SKM-1 treated with dmso at 0.1 percent for 144 hours (cell line): ENCODE results near the gene MCM9.

Source experiments
- DNase-seq: peaks from one replicate; lab custom pipeline; 2025; ENCODE audit not compliant: unreplicated experiment; lab: John Stamatoyannopoulos, UW

MCM9 gene

DNA sequence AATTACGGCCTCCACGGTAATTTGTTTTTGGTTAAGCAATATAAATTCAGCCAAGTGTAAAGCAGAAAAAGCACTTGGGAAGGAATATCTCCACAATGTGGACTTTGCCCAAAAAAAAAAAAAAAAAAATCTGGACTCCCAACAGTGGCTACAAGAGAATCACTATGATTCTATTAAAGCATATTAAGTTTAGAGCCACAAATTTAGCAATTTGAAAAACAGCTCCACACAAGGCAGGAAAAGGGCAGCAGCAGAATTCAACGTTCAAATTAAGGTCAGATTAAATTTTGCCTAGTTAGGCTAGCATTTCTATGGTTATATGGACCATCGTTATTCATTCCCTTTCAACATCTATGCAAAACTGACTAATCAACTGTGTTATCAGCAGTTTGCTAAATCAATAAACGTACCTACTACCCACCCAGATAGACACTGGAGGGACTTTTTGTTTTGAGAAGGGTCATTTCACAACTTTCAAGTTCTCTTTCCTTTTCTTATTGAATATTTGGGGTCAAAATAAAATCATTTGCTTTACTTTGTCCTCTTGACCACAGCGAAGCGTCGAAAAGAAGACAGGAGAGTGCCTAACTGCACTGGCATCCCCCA, 1.0 kb downstream of the MCM9 start:
- DNase-seq, result no peak

DNA sequence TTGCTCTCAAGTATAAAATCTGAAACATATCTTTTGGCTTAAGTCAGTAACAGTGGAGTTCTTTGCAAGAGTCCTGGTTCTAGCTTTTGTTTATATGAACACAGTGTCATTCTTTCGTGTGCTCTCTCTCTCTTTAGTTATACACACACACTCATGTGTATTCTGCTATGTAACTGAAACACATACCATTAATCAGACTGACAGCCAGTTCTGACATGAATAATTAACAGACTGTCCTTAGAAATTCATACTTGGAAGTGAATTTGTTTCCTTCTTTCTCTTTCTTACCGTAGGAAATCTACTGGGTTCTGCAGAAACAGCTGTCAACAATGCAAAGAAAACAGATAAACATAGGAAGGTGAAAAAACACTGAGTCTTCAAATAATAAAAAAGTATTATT, 2.5 kb downstream of the MCM9 start:
- DNase-seq, result no peak

DNA sequence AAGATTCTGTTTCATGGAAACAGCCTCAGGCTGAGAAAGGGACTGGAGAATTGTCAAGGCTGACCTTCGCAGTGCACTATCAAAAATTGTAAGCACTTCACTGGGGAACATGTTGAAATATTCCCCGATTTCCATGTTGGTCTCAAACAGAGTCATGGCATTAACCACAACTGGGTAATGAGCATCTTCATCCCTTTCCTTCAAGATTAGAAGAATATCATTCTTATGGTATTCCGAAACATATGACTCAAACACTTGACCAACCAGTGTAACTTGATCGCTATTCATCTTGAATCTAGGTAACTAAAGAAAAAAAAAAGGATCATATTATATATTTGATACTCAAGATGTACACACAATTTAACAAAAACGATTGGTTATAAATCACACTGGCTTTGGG, 3.5 kb downstream of the MCM9 start:
- DNase-seq, result no peak

DNA sequence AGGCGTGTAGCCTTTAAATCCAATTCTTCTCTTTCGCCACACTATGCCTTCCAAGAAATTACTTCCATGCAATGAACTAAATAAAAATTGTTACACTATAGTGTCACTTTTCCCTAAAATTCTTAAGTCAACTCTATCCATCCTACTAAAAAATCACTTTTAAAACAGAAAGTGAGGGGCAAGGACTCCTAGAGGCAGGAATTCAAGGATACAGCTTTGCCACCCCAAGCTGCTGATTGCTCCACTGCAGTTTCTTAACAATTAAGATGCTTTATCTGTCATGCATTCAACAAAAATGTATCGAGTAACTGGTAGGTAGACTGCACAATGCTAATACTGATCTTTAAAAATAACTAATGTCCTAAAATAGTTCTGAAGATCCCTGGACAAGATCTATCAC, 4.3 kb downstream of the MCM9 start:
- DNase-seq, result no peak

DNA sequence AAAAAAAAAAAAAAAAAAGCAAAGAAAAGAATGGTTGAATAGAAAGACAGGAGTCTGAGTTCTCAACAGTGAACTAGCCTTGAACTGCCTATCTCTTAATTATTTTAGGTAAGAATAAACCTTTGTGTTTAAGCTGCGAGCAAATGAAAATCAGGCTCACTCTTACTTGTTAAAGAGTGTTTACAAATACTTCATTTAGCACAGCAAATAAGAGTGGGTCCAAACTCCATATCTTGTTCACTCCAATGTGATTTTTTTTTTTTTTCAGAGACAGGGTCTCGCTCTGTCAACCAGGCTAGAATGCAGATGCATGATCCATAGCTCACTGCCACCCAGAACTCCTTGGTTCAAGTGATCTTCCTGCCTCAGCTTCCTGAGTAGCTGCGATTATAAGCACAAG, 11.9 kb downstream of the MCM9 start:
- no peak for DNase-seq

DNA sequence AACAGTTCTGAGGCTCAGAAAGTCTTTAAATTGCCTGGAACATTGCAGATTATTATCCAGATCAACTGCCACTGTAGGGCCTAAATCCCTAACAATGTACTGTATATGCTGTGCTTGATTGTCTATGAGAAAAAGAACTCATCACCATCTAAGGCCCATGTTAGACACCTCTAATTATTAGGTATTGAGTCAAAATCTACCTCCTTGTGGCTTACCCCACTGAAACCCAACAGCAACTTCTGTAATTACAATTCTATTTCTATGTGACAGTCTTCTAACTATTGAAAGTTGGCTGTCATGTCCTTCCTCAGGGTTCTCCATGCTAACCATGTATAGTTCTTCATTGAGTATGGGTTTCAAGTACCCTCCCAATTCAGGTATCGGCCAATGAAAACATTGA, 13.9 kb downstream of the MCM9 start:
- no peak for DNase-seq

GRCh38 chr6:118918329-118918725, 16.6 kb downstream of the MCM9 start:
- no peak for DNase-seq

GRCh38 chr6:118917546-118918328, 17.2 kb downstream of the MCM9 start:
- DNase-seq, result no peak

DNA sequence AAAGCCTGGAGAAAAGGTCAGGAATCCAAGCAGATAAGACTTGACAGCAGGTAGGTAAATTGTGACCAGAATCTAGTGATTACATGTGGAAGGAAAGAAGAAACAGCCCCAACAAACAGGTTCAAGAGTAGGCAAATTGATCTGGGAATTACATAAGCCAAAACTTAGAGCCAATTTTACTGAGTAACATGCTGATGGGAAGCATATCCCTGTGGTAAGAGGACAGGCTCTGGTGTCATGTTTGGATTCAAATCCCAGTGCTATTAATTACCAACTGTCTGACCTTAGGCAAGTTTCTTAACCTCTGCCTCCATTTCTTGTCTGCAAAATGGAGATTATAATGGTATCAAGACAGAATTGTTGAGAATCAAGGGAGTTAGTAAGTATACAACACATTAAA, 20.4 kb downstream of the MCM9 start:
- no peak for DNase-seq

DNA sequence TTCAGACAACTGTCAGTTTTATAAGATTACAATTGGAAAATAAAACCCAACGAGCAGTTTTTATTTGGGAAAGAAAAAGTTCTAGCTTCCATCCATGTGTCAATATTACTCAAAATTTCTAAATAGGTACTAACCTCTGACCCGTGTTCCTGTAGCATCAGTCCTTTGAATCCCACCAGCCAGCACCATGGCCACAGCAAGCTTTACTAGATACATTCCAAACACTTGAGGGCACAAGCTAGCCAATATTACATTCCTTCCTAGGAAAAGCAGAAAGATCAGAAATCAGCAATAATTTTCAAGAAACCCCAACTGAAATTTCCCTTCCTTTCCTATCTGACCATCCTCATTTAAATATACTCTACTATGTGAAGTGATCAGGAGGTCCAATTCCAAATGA, 21.8 kb downstream of the MCM9 start:
- DNase-seq, result no peak

DNA sequence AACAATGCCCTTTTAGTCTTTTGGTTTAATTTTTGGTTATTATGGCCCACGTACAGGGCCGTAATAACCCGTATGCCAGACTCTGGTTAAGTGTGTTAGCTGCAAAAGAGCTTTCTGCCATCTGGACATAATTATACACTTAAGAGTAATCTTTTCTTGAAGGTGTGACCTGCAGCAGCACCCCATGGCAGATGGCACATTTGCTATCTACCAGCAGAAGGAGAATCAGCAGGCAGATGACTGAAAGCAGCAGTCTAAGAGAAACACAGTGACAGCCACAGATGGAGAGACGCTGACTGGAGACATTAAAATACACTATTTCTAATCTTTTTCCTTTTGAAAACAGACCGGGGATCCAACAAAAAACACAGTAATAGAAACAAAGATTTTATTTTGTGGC, 22.3 kb downstream of the MCM9 start:
- no peak for DNase-seq

- DNase-seq, result no peak
These were observed 26.5 kb downstream of the MCM9 start for GRCh38 chr6:118908441-118908840.

DNA sequence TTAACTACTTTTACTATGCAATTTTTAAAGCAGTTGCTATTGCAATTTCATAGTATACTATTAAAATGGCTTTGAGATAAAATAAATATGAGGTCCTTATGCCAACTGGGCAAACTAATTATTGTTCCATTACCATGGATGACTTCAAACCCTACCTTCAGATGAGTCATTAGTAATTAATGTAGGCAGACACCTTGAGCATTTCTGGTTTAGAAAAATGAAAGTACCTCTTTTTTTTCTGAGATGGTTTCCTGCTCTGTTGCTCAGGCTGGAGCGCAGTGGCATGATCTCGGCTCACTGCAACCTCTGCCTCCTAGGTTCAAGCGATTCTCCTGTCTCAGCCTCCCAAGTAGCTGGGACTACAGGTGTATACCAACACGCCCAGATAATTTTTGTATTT, 29.1 kb downstream of the MCM9 start:
- DNase-seq, result no peak

DNA sequence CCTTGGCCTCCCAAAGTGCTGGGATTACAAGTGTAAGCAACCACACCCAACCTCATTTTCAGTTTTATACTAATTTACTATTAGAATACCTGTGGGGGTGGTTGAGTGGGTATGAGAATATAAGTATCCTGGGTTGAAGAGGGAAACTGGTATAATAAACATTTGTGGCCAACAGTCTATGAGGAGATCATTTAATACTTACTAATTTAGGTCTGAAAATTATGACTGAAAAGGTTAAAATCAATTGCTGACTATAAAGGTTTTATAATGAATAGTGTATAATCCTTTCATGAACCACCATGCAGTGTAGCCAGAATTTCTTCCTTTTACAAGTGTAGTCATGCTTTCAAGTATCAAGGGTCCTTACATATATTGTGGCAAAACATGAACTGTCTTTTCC, 29.9 kb downstream of the MCM9 start:
- no peak for DNase-seq

DNA sequence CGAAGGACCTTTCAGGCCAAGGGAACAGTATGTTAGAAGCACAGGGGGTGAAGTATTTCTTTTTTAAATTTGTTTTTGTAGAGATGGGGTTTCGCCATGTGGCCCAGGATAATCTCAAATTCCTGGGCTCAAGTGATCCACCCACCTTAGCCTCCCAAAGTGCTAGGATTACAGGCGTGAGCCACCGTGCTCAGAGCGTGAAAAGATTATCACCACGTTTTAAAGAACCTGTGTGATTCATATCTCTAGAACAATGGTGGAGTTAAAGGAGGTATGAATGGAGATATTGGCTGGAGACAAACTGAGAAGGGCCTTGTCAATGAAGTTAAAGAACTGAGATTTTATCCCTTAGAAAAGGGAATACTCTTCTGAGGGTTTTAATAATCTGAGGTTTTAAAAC, 31.3 kb downstream of the MCM9 start:
- no peak for DNase-seq

- DNase-seq, result no peak
These were observed 31.8 kb downstream of the MCM9 start for GRCh38 chr6:118903138-118903537.

GRCh38 chr6:118902726-118903125, 32.2 kb downstream of the MCM9 start:
- DNase-seq, result no peak

DNA sequence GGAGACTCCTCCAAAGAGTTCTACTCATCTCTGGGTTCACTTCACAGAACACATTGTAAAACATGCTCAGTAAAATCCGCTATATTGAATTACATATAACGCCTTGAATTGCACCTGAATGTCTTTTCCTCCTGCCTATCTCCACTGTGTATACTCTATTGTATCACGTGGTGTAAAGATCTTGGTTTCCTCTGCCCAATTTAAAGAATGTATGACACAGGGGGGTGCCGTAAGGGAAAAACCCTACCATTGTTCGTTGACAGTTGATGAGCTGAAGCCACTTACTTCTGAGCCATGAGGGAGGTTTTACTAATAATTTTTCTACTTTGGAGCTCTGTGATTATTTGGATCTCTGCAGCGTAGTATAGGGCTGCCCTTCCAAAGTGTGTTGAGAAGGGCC, 35.0 kb downstream of the MCM9 start:
- DNase-seq, result no peak

DNA sequence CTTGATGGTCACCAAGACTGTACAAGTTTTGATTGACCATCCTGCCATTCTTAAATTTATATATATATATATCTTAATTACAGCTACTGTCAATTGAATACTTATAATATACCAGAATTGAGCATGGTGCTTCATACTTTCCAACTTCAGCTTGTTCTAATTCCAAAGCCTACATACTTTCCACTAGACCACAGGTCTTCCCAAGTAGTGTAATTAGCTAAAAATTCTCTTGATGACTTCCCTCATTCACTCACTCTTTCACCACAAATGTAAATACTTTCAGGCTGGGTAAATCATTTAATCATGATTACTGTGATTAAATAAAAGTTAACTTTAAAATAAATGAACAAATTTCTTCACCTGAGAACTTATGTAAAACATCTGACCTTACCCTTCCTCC, 37.6 kb downstream of the MCM9 start:
- no peak for DNase-seq

GRCh38 chr6:118896339-118897136, 38.4 kb downstream of the MCM9 start:
- DNase-seq, result peak; percentile 67

DNA sequence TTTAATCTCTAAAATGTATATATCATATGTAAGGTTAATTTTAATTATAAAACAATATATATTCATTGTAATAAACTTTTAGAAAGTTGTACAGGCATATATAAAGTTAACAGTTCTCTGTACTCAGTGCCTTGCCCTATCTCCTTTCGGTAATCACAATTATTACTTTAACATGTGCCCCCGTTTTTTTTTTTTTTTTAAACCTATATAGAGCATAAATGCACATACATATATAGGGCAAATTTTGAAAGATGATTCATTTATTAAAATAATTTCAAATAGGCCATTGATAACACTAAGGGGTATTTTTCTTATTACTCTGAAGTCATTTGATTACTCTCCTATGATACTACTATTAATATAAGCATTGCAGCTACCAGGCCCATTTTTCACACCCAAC, 39.1 kb downstream of the MCM9 start:
- no peak for DNase-seq

DNA sequence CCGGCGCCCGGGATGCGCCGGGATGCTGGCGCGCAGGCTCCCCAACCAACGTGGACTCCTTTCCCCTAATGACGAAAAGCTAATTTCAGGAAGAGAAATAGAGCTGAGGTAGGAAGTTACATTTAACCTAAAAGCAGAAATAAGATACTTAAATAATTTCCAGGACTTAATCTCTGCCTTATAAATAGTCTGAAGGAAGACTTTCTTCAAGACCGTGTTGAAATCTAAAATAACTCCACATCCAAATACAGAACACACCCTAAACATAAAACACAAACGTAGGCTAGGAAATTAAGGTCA, 39.7 kb downstream of the MCM9 start:
- no peak for DNase-seq
